Measurements from ENCODE around the gene LCOR.

DNA sequence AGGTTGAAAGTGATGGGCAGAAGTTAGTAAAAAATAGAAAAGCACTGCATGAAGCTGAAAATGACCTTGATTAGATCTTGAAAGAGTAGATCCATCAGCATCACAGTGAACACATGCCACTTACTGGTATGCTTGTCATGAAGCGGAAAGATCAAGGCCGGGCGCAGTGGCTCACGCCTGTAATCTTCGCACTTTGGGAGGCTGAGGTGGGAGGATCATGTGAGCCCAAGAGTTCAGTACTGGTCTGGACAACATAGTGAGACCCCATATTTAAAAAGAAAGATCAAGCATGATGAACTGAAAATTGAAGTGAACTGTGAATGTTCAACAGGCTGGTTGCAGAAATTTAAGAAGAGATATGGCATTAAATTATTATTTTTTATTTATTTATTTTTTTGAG, 18.0 kb downstream of the LCOR start:
- TF ChIP-seq CEBPB (IDR thresholded peaks at IDR 0.05; ENCODE audit: low read depth, low read length) (no peak), POLR2A (IDR thresholded peaks at IDR 0.05; ENCODE audit: low read depth, low read length) (no peak), RFX5 (IDR thresholded peaks at IDR 0.05; ENCODE audit: low read depth, low read length) (no peak), SMC3 (IDR thresholded peaks at IDR 0.05; ENCODE audit: low read depth, low read length) (no peak), FOS (IDR thresholded peaks at IDR 0.05; ENCODE audit: low read depth, low read length) (no peak), RAD21 (IDR thresholded peaks at IDR 0.05; ENCODE audit: low read length) (no peak), MAZ (IDR thresholded peaks at IDR 0.05; ENCODE audit: borderline replicate concordance, low read depth, low read length) (no peak), BHLHE40 (IDR thresholded peaks at IDR 0.05; ENCODE audit: low read depth, low read length) (no peak)
- TF ChIP-seq, protein P1, sequence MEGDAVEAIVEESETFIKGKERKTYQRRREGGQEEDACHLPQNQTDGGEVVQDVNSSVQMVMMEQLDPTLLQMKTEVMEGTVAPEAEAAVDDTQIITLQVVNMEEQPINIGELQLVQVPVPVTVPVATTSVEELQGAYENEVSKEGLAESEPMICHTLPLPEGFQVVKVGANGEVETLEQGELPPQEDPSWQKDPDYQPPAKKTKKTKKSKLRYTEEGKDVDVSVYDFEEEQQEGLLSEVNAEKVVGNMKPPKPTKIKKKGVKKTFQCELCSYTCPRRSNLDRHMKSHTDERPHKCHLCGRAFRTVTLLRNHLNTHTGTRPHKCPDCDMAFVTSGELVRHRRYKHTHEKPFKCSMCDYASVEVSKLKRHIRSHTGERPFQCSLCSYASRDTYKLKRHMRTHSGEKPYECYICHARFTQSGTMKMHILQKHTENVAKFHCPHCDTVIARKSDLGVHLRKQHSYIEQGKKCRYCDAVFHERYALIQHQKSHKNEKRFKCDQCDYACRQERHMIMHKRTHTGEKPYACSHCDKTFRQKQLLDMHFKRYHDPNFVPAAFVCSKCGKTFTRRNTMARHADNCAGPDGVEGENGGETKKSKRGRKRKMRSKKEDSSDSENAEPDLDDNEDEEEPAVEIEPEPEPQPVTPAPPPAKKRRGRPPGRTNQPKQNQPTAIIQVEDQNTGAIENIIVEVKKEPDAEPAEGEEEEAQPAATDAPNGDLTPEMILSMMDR (conservative IDR thresholded peaks at IDR 0.05; ENCODE audit: low read depth, low read length) = no peak
- TF ChIP-seq, protein P2, sequence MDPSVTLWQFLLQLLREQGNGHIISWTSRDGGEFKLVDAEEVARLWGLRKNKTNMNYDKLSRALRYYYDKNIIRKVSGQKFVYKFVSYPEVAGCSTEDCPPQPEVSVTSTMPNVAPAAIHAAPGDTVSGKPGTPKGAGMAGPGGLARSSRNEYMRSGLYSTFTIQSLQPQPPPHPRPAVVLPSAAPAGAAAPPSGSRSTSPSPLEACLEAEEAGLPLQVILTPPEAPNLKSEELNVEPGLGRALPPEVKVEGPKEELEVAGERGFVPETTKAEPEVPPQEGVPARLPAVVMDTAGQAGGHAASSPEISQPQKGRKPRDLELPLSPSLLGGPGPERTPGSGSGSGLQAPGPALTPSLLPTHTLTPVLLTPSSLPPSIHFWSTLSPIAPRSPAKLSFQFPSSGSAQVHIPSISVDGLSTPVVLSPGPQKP (IDR thresholded peaks at IDR 0.05; ENCODE audit: borderline replicate concordance, low read depth, low read length) = no peak

Measured in IMR-90 (cell line).